Liver (tissue), 3 donors: ENCODE results near the gene MPPE1.

Source experiments
- CTCF ChIP-seq: fragments of 150-350 bp; IDR thresholded peaks from 2 replicates; pipeline ENCODE4 v1.5.1; 2017; ENCODE audit warnings: improper control_type of control experiment, low read depth, low read length; ENCODE audit not compliant: missing input control
- FOXA1 ChIP-seq: IDR thresholded peaks from 2 replicates; pipeline ENCODE4 v1.6.1; 2016; ENCODE audit warnings: antibody characterized with exemption
- GABPA ChIP-seq, 2 donors: IDR thresholded peaks in 1 of 2; conservative IDR thresholded peaks in 1 of 2; 2 replicates each; pipeline ENCODE4 v1.6.1; 2016; ENCODE audit warnings: antibody characterized with exemption in 2 of 2, mild to moderate bottlenecking in 1 of 2, moderate library complexity in 1 of 2
- HNF4A ChIP-seq, 2 donors: conservative IDR thresholded peaks; 2 replicates each; pipeline ENCODE4 v1.6.1; 2016; ENCODE audit warnings: antibody characterized with exemption in 2 of 2, mild to moderate bottlenecking in 2 of 2
- JUND ChIP-seq, 2 donors: IDR thresholded peaks; 2 replicates each; pipeline ENCODE4 v1.6.1; 2016; ENCODE audit warnings: antibody characterized with exemption in 2 of 2
- MAX ChIP-seq: IDR thresholded peaks from 2 replicates; pipeline ENCODE4 v1.6.1; 2016; ENCODE audit warnings: antibody characterized with exemption
- RAD21 ChIP-seq, 2 donors: IDR thresholded peaks; 2 replicates each; pipeline ENCODE4 v1.6.1; 2016; ENCODE audit warnings: antibody characterized with exemption in 2 of 2, mild to moderate bottlenecking in 2 of 2
- REST ChIP-seq: IDR thresholded peaks from 2 replicates; pipeline ENCODE4 v1.6.1; 2016; ENCODE audit warnings: antibody characterized with exemption, mild to moderate bottlenecking
- RXRA ChIP-seq, 2 donors: IDR thresholded peaks; 2 replicates each; pipeline ENCODE4 v1.6.1; 2017 to 2018; ENCODE audit warnings: antibody characterized with exemption in 2 of 2, mild to moderate bottlenecking in 1 of 2
- SP1 ChIP-seq: IDR thresholded peaks from 2 replicates; pipeline ENCODE4 v1.6.1; 2018; ENCODE audit warnings: antibody characterized with exemption, mild to moderate bottlenecking
- TAF1 ChIP-seq: conservative IDR thresholded peaks from 2 replicates; pipeline ENCODE4 v1.6.1; 2016; ENCODE audit warnings: antibody characterized with exemption, mild to moderate bottlenecking
- YY1 ChIP-seq: IDR thresholded peaks from 2 replicates; pipeline ENCODE4 v1.6.1; 2016; ENCODE audit warnings: antibody characterized with exemption, mild to moderate bottlenecking
- ZBTB33 ChIP-seq: IDR thresholded peaks from 2 replicates; pipeline ENCODE4 v1.6.1; 2016; ENCODE audit warnings: antibody characterized with exemption
- donor health status: healthy.
- donor health status: healthy.

GRCh38 chr18:11955239-11956029, 47.3 kb upstream of the MPPE1 start:
- TF ChIP-seq CTCF (no peak), ZBTB33 (no peak), MAX (no peak), SP1 (no peak), HNF4A (conservative IDR thresholded peaks at IDR 0.05) (no peak), REST (no peak), TAF1 (no peak), FOXA1 (no peak), GABPA (IDR thresholded peaks at IDR 0.05 in 1 of 2, conservative IDR thresholded peaks at IDR 0.05 in 1 of 2) (no peak), RAD21 (IDR thresholded peaks at IDR 0.05) (no peak), RXRA (IDR thresholded peaks at IDR 0.05) (no peak), YY1 (no peak), JUND (IDR thresholded peaks at IDR 0.05) (no peak)
